ENCODE measurements around the gene ADGRV1. TPM values are rescaled to one million over a fixed set of nuclear protein-coding genes. Genes with fewer than 3 reads are reported as not detected.

The ADGRV1 gene
- total and polyA plus RNA-seq, 2 donors (not counting 3 experiments of a cell fraction or from before 2014, with no cell fraction given): 0.11 to 0.55 TPM

DNA sequence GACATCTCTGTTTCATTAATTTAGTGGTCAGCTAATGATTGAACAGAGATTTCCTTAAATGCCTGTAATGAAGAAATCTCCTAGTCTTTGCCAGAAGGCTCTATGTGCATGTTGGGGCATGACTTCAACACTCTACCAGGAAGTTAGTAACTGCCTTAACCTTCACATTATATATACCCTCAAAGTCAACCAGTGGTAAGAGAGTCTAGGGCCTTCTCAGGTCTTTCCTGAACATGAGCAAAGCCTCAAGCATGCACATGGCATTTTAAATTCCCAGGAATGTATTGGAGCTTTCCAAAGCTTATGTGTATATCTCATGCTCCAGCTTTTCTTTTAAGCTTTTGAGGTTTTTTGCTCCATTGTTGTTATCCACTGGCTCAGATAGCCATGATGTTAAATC lies 436.2 kb downstream of the ADGRV1 start:
- Histone ChIP-seq H3K36me3 (ENCODE audit: control insufficient read depth in 2 of 2, extremely low read depth in 1 of 2, insufficient read depth in 2 of 2, low read length in 2 of 2) (no peaks in the 10 kb centered on the region), H3K9ac (replicated peaks; ENCODE audit: extremely low read depth, insufficient read depth, low read length) (no peak overlapping the region), H3K79me2 (ENCODE audit: control insufficient read depth, insufficient read depth, low read length) (no peaks in the 10 kb centered on the region), H4K20me1 (replicated peaks; ENCODE audit: control insufficient read depth, extremely low read depth, insufficient read depth, low read length) (no peaks in the 10 kb centered on the region), H2AFZ (ENCODE audit: low read depth, low read length) (no peak overlapping the region), H3K9me3 (replicated peaks; ENCODE audit: control insufficient read depth, insufficient read depth, low read length) (no peaks in the 10 kb centered on the region), H3K4me1 (ENCODE audit: control insufficient read depth, extremely low read depth, insufficient read depth, low read length) (no peaks in the 10 kb centered on the region), H3K27me3 (ENCODE audit: control insufficient read depth in 2 of 2, insufficient read depth in 2 of 2, low read length in 2 of 2) (no peaks in the 10 kb centered on the region), H3K27ac (ENCODE audit: insufficient read depth, low read depth, low read length) (no peak overlapping the region), H3K4me2 (ENCODE audit: insufficient read depth, low read length) (no peak overlapping the region), H3K9me1 (replicated peaks; ENCODE audit: control insufficient read depth, extremely low read depth, insufficient read depth, low read length) (no peaks in the 10 kb centered on the region), H3K4me3 (replicated peaks in 1 of 3; ENCODE audit: insufficient read depth in 1 of 3, low read depth in 1 of 3, low read length in 3 of 3) (no peak overlapping the region)
- no TSS peak for BruUV-seq (replicated peaks)
- TF ChIP-seq POLR2AphosphoS5 (IDR thresholded peaks at IDR 0.05; ENCODE audit: insufficient read depth, low read depth, low read length): no peak
- TF ChIP-seq JUN (IDR thresholded peaks at IDR 0.05; ENCODE audit: borderline replicate concordance, insufficient read depth, insufficient read length, low read depth): no peak
- TF ChIP-seq GATA2 (IDR thresholded peaks at IDR 0.05; ENCODE audit: insufficient read depth, insufficient read length, low read depth, low read length): no peak
- TF ChIP-seq FOS (IDR thresholded peaks at IDR 0.05; ENCODE audit: borderline replicate concordance, insufficient read depth, low read length): no peak
- TF ChIP-seq, protein P1, sequence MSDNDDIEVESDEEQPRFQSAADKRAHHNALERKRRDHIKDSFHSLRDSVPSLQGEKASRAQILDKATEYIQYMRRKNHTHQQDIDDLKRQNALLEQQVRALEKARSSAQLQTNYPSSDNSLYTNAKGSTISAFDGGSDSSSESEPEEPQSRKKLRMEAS (IDR thresholded peaks at IDR 0.05; ENCODE audit: insufficient read depth, insufficient read length): no peak
- TF ChIP-seq, protein P2, sequence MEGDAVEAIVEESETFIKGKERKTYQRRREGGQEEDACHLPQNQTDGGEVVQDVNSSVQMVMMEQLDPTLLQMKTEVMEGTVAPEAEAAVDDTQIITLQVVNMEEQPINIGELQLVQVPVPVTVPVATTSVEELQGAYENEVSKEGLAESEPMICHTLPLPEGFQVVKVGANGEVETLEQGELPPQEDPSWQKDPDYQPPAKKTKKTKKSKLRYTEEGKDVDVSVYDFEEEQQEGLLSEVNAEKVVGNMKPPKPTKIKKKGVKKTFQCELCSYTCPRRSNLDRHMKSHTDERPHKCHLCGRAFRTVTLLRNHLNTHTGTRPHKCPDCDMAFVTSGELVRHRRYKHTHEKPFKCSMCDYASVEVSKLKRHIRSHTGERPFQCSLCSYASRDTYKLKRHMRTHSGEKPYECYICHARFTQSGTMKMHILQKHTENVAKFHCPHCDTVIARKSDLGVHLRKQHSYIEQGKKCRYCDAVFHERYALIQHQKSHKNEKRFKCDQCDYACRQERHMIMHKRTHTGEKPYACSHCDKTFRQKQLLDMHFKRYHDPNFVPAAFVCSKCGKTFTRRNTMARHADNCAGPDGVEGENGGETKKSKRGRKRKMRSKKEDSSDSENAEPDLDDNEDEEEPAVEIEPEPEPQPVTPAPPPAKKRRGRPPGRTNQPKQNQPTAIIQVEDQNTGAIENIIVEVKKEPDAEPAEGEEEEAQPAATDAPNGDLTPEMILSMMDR (IDR thresholded peaks at IDR 0.05; ENCODE audit: extremely low read depth in 1 of 2, insufficient read depth in 1 of 2, low read depth in 1 of 2, low read length in 2 of 2): no peak
- TF ChIP-seq EZH2 (IDR thresholded peaks at IDR 0.05; ENCODE audit: borderline replicate concordance, low read depth, low read length, severe bottlenecking): no peak
- no peak for TF ChIP-seq POLR2A (IDR thresholded peaks at IDR 0.05; ENCODE audit: low read depth, low read length)
- TF ChIP-seq MYC (IDR thresholded peaks at IDR 0.05; ENCODE audit: low read depth, low read length): no peak
- DNase-seq (ENCODE audit: low read depth, low spot score): no peak
- dilution Hi-C loops (cut with MboI; ENCODE audit: extremely low pct_ligation_motif_present, low sequenced_read_pairs): no loop called here
- intact Hi-C loops (cut with micrococcal nuclease): no loop called here
- CTCF ChIA-PET: no interaction called here
- FAIRE-seq: no peak
- POLR2A ChIA-PET: no interaction called here
